ENCODE measurements around the gene ZNF558. TPM values are rescaled to one million over a fixed set of nuclear protein-coding genes. Genes with fewer than 3 reads are reported as not detected.

The ZNF558 gene
- total and polyA plus RNA-seq, 2 experiments from 2014 or later, result 3.5 to 5.7 TPM

DNA sequence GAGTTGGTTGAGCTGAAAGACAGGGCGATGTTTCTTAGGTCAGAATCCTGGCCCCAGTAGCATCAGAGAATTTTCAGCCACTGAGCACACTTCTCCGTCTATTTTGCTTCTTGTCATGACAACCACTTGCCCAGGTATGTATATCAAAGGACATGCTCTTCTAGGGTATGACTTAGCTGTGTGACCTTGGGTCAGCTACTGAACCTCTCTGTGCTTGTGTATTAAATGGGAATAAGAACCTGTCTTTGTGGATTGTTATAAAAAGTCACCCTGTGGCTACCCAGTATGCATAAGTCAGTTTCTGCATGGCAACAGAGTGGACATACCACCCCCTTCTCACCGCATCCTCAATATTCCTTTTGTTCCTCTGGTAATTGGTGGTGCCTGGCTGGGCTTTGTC is 26.2 kb upstream of the ZNF558 start:
- no peaks in the 10 kb centered on the region for H3F3A ChIP-seq (replicated peaks; ENCODE audit: low read depth)
- H3K36me3 Mint-ChIP-seq (ENCODE audit: low read depth), result peaks cover 38% of the 10 kb centered on the region
- no peak overlapping the region for H3K4me3 Mint-ChIP-seq
- ATAC-seq (no peak), DNase-seq (ENCODE audit: low spot score) (no peak)
- H2AFZ ChIP-seq, result no peak overlapping the region
- no peaks in the 10 kb centered on the region for H3K4me1 Mint-ChIP-seq
- no peaks in the 10 kb centered on the region for H3K79me2 ChIP-seq (replicated peaks; ENCODE audit: insufficient read depth)
- H3K27ac ChIP-seq (ENCODE audit: low read depth), result no peak overlapping the region
- no peak overlapping the region for H3K4me3 ChIP-seq
- H3K9me2 ChIP-seq (ENCODE audit: insufficient read depth), result no peaks in the 10 kb centered on the region
- TF ChIP-seq, protein P1, sequence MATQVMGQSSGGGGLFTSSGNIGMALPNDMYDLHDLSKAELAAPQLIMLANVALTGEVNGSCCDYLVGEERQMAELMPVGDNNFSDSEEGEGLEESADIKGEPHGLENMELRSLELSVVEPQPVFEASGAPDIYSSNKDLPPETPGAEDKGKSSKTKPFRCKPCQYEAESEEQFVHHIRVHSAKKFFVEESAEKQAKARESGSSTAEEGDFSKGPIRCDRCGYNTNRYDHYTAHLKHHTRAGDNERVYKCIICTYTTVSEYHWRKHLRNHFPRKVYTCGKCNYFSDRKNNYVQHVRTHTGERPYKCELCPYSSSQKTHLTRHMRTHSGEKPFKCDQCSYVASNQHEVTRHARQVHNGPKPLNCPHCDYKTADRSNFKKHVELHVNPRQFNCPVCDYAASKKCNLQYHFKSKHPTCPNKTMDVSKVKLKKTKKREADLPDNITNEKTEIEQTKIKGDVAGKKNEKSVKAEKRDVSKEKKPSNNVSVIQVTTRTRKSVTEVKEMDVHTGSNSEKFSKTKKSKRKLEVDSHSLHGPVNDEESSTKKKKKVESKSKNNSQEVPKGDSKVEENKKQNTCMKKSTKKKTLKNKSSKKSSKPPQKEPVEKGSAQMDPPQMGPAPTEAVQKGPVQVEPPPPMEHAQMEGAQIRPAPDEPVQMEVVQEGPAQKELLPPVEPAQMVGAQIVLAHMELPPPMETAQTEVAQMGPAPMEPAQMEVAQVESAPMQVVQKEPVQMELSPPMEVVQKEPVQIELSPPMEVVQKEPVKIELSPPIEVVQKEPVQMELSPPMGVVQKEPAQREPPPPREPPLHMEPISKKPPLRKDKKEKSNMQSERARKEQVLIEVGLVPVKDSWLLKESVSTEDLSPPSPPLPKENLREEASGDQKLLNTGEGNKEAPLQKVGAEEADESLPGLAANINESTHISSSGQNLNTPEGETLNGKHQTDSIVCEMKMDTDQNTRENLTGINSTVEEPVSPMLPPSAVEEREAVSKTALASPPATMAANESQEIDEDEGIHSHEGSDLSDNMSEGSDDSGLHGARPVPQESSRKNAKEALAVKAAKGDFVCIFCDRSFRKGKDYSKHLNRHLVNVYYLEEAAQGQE (IDR thresholded peaks at IDR 0.05; ENCODE audit: unreplicated experiment), result no peak
- TF ChIP-seq CREB1 (CRISPR knock-in tag; IDR thresholded peaks at IDR 0.05; ENCODE audit: low read depth) (no peak), JUNB (IDR thresholded peaks at IDR 0.05; ENCODE audit: unreplicated experiment) (no peak), POLR2AphosphoS5 (IDR thresholded peaks at IDR 0.05; ENCODE audit: low read depth) (no peak), NANOG (IDR thresholded peaks at IDR 0.05; ENCODE audit: borderline replicate concordance) (no peak), ZNF331 (CRISPR knock-in tag; IDR thresholded peaks at IDR 0.05; ENCODE audit: low read depth) (no peak), EZH2 (IDR thresholded peaks at IDR 0.05; ENCODE audit: low read depth, unreplicated experiment) (no peak), EZH2phosphoT487 (IDR thresholded peaks at IDR 0.05; ENCODE audit: unreplicated experiment) (no peak), STAT1 (IDR thresholded peaks at IDR 0.05; ENCODE audit: unreplicated experiment) (no peak), ZNF114 (CRISPR knock-in tag; IDR thresholded peaks at IDR 0.05) (no peak)
- TF ChIP-seq, protein P2, sequence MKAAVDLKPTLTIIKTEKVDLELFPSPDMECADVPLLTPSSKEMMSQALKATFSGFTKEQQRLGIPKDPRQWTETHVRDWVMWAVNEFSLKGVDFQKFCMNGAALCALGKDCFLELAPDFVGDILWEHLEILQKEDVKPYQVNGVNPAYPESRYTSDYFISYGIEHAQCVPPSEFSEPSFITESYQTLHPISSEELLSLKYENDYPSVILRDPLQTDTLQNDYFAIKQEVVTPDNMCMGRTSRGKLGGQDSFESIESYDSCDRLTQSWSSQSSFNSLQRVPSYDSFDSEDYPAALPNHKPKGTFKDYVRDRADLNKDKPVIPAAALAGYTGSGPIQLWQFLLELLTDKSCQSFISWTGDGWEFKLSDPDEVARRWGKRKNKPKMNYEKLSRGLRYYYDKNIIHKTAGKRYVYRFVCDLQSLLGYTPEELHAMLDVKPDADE (IDR thresholded peaks at IDR 0.05), result no peak
- TF ChIP-seq, protein P3, sequence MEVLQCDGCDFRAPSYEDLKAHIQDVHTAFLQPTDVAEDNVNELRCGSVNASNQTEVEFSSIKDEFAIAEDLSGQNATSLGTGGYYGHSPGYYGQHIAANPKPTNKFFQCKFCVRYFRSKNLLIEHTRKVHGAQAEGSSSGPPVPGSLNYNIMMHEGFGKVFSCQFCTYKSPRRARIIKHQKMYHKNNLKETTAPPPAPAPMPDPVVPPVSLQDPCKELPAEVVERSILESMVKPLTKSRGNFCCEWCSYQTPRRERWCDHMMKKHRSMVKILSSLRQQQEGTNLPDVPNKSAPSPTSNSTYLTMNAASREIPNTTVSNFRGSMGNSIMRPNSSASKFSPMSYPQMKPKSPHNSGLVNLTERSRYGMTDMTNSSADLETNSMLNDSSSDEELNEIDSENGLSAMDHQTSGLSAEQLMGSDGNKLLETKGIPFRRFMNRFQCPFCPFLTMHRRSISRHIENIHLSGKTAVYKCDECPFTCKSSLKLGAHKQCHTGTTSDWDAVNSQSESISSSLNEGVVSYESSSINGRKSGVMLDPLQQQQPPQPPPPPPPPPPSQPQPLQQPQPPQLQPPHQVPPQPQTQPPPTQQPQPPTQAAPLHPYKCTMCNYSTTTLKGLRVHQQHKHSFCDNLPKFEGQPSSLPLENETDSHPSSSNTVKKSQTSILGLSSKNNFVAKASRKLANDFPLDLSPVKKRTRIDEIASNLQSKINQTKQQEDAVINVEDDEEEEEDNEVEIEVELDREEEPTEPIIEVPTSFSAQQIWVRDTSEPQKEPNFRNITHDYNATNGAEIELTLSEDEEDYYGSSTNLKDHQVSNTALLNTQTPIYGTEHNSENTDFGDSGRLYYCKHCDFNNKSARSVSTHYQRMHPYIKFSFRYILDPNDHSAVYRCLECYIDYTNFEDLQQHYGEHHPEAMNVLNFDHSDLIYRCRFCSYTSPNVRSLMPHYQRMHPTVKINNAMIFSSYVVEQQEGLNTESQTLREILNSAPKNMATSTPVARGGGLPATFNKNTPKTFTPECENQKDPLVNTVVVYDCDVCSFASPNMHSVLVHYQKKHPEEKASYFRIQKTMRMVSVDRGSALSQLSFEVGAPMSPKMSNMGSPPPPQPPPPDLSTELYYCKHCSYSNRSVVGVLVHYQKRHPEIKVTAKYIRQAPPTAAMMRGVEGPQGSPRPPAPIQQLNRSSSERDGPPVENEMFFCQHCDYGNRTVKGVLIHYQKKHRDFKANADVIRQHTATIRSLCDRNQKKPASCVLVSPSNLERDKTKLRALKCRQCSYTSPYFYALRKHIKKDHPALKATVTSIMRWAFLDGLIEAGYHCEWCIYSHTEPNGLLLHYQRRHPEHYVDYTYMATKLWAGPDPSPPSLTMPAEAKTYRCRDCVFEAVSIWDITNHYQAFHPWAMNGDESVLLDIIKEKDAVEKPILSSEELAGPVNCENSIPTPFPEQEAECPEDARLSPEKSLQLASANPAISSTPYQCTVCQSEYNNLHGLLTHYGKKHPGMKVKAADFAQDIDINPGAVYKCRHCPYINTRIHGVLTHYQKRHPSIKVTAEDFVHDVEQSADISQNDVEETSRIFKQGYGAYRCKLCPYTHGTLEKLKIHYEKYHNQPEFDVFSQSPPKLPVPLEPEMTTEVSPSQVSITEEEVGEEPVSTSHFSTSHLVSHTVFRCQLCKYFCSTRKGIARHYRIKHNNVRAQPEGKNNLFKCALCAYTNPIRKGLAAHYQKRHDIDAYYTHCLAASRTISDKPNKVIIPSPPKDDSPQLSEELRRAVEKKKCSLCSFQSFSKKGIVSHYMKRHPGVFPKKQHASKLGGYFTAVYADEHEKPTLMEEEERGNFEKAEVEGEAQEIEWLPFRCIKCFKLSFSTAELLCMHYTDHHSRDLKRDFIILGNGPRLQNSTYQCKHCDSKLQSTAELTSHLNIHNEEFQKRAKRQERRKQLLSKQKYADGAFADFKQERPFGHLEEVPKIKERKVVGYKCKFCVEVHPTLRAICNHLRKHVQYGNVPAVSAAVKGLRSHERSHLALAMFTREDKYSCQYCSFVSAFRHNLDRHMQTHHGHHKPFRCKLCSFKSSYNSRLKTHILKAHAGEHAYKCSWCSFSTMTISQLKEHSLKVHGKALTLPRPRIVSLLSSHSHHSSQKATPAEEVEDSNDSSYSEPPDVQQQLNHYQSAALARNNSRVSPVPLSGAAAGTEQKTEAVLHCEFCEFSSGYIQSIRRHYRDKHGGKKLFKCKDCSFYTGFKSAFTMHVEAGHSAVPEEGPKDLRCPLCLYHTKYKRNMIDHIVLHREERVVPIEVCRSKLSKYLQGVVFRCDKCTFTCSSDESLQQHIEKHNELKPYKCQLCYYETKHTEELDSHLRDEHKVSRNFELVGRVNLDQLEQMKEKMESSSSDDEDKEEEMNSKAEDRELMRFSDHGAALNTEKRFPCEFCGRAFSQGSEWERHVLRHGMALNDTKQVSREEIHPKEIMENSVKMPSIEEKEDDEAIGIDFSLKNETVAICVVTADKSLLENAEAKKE (CRISPR knock-in tag; IDR thresholded peaks at IDR 0.05), result no peak
- TF ChIP-seq, protein P4, sequence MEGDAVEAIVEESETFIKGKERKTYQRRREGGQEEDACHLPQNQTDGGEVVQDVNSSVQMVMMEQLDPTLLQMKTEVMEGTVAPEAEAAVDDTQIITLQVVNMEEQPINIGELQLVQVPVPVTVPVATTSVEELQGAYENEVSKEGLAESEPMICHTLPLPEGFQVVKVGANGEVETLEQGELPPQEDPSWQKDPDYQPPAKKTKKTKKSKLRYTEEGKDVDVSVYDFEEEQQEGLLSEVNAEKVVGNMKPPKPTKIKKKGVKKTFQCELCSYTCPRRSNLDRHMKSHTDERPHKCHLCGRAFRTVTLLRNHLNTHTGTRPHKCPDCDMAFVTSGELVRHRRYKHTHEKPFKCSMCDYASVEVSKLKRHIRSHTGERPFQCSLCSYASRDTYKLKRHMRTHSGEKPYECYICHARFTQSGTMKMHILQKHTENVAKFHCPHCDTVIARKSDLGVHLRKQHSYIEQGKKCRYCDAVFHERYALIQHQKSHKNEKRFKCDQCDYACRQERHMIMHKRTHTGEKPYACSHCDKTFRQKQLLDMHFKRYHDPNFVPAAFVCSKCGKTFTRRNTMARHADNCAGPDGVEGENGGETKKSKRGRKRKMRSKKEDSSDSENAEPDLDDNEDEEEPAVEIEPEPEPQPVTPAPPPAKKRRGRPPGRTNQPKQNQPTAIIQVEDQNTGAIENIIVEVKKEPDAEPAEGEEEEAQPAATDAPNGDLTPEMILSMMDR (conservative IDR thresholded peaks at IDR 0.05; ENCODE audit: low read depth in 2 of 2), result no peak
- no peaks in the 10 kb centered on the region for H3K27me3 ChIP-seq (ENCODE audit: insufficient read depth)
- peaks cover 75% of the 10 kb centered on the region for H3K9me3 Mint-ChIP-seq
- no peaks in the 10 kb centered on the region for H3K4me1 ChIP-seq (ENCODE audit: insufficient read depth)
- no peak overlapping the region for H3K27ac Mint-ChIP-seq
- 0 out of 2 replicates have a peak, but pooled peaks cover 3% of the 10 kb centered on the region for H3K36me3 ChIP-seq (ENCODE audit: insufficient read depth)
- no peaks in the 10 kb centered on the region for H3K27me3 Mint-ChIP-seq (ENCODE audit: insufficient read depth, low read depth, poor library complexity)
- no peaks in the 10 kb centered on the region for H4K20me1 ChIP-seq (replicated peaks; ENCODE audit: insufficient read depth)
- H3K4me2 ChIP-seq, result no peak overlapping the region

Measured in GM23338 (cell line).